GM21390 (cell line): Measurements from ENCODE around the gene UGT1A3.
"Not testable (repeated sequence)": the region's sequence is repeated elsewhere in the genome, so short reads cannot be mapped to it uniquely, and the experiment has no call there.

Experiments
- ATAC-seq: cut with Tn5 transposase; IDR thresholded peaks from one replicate; pipeline ENCODE4 v1.9.1; 2021; ENCODE audit not compliant: unreplicated experiment

Gene UGT1A3

DNA sequence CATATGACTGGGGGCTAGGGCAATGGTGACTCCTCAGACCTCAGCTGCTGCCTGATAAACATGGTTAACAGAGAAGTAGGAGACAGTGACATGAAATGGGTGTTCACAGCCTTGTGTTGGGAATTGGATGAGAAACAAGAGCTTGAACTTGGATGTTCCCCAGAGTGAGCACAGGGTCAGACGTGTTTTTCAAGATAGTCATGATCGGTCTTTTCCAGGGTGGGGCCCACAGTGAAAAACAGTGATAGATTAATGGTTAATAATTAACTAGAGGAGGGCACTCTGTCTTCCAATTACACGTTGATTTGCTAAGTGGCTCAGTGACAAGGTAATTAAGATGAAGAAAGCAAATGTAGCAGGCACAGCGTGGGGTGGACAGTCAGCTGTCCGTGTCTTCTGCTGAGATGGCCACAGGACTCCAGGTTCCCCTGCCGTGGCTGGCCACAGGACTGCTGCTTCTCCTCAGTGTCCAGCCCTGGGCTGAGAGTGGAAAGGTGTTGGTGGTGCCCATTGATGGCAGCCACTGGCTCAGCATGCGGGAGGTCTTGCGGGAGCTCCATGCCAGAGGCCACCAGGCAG is at the start of gene UGT1A3:
TSS of gene UGT1A3 (plus strand) at position 320 of the 579 bp plus-strand sequence. CDS start at position 405, 85 bp downstream.
- no peak for ATAC-seq

DNA sequence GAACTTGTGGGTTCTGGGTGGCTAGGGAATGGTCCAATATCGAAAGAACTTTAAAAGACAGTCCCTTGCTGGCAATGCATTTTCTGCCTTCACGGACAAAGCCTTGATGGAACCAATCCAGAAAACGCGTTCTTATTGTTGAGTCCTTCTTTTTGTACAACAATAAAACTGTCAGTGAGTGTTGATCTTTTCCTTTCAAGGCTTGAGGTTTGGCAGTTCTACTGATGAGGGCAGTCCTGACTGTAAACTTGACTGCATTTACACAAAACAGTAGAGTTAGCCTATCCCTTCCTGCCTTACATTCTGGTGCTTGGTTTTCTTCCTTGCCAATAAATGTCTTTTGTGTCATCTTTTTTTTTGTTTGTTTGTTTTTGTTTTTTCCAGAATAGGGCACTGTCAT is 49.6 kb upstream of the UGT1A3 start:
- ATAC-seq: no peak

DNA sequence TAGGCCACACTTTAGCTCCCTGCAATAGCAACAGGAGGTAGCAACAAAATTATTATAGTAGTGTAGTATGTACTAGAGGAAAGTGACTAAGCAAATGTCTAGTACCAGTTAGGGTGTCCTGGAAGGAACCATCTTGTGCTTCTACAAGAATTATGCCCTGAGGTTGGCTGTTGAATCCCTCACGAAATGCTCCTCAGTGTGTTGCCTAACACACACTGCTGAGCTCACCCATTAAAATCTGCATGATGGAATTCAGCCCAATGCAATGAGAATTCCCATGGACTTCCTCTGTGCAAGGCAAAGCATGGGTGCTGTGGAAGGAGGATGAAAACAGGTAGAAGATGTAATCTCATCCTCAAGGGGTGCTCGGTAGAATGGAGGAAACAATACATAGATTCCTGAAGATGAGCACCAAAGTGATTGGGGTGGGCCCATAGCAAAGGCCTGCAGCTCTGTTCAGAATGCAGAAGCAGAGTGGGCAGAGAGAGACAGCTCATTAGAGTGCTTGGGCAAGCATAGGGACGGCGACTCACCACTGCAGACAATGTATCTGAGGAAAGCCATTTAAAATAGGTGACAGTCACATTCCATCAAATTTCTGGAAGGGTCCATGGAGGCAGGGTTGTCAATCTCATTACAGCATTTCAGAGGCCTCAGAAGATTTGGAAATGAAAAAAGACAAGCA is 48.3 kb upstream of the UGT1A3 start:
- ATAC-seq: no peak

DNA sequence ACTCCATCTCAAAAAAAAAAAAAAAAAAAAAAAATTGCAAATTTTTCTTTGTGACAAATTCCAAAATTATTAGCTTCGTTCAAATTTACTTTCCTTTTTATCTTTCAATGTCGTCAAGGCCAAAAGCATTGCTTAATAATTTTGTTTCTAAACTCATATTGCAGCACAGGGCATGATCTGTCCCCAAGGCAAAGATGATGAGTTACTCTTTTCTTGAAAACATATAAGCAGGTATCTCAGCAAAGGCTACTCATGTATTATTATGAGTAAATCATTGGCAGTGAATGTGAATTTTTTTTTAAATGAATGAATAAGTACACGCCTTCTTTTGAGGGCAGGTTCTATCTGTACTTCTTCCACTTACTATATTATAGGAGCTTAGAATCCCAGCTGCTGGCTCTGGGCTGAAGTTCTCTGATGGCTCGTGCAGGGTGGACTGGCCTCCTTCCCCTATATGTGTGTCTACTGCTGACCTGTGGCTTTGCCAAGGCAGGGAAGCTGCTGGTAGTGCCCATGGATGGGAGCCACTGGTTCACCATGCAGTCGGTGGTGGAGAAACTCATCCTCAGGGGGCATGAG is 47.2 kb upstream of the UGT1A3 start, which contains the start of gene UGT1A7:
TSS of gene UGT1A7 (plus strand) at position 381 of the 579 bp plus-strand sequence. CDS start at position 418, 37 bp downstream.
- ATAC-seq: no peak

- no peak for ATAC-seq
These were observed 44.2 kb upstream of the UGT1A3 start for GRCh38 chr2:233684640-233685039.

DNA sequence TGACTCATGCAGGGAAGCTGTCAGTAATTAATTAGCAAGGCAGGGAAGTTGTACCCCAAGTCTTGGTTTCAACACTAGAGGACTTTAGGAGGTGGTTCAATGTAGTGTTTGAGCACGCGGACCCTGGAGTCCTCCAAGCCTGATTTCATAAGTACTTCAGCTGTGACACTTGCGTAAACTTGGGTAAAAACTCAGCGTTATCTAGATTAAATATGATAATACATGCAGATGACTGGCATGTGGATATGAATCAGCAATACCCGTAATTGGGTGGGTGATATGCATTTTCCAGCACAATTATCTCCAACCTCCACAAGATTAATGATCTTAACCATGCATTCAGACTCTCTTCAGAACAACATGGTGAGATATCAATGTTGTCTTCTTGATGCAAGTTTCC is 41.9 kb upstream of the UGT1A3 start:
- no peak for ATAC-seq

DNA sequence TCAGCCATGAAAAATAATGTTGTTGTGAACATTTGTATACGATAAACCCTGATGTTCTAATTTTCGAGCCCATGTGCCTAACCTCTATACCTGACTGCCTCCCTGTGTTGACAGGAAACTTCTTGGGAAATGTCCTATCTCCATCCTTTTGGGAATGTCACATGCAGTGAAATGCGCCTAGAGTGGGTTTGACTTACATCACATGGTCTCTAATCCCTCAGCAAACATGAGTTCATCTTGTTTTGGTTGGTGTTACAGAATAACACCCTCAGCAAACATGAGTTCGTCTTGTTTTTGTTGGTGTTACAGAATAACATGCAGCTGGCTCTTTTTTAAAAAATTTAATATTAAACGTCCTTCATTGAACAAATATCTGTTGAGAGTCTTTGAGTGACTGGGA is 40.5 kb upstream of the UGT1A3 start:
- ATAC-seq: no peak

DNA sequence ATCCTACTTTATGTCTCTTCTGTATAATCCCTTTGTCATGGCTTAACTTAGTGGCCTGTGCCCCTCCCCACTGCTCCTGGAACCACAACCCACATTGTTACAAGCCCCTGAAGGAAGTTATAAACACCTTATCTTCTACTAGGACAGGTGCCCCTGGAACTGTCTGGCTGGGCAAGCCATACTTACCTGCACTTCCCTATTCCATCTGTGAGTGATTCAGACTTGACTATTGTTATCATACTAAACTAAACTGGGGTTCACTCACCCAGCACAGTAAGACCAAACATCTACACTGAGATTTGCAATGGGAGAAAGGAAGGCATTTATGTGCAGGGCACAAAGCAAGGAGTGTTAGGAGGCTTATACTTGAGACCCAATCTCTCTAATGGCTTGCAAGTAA is 39.8 kb upstream of the UGT1A3 start:
- ATAC-seq: no peak

DNA sequence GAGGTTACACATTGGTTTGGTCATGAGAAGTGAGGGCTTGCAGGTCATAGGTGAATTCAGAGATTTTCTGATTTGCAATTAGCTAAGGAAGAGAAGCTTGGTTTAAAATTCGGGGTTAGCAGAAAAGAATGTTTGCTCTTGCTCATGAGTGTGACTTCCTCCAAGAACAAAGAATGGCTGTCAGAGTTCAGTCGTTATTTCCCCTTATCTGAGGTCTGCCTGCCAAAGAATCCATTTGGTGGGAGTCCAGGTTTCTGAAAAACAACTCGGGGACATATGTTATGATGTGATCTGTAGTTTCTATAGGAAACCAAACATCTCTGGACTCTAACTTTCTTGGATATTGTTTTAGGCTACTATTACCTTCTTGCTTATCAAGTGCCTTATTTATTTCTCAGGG is 39.3 kb upstream of the UGT1A3 start:
- ATAC-seq: no peak

- no peak for ATAC-seq
These were observed 38.4 kb upstream of the UGT1A3 start for GRCh38 chr2:233690444-233690843.

GRCh38 chr2:233691443-233692433 is 37.1 kb upstream of the UGT1A3 start:
- no peak for ATAC-seq

DNA sequence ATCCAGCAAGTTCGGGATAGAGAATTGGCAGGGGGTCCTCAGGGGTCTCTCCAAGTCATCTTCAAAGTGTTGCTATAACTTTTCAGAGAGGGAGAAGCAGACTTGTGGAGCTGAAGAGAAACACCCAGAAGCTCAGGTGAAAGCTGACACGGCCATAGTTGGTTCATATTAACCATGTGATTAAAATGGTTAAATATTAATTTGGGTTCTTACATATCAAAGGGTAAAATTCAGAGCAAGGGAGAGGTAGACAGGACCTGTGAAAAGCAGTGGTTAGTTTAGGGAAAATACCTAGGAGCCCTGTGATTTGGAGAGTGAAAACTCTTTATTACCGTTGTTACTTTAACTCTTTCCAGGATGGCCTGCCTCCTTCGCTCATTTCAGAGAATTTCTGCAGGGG is 36.2 kb upstream of the UGT1A3 start, which contains the start of gene UGT1A6:
TSS of gene UGT1A6 (plus strand) at position 243 of the 400 bp plus-strand sequence. CDS start at position 358, 115 bp downstream.
- ATAC-seq: no peak

GRCh38 chr2:233693963-233694362 is 34.9 kb upstream of the UGT1A3 start:
- ATAC-seq: no peak

DNA sequence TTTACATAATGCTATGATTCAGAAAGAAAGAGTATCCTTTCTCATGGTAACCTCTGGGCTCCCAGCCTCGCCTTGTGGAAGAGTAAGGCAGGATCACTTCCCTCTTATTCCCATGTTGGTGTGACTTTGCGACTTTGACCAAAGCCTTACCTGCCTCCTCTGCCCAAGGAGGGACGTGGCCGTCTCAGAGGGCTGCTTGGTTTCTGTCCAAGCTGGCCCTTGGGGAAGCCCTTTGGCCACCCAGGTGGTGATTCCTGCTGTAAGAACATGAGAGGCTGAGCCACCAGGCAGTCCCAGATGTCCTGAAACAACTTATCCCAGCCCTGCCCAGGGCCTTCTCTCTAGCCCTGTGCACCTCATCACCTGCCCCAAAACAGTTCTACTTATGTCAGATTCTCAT is 30.1 kb upstream of the UGT1A3 start:
- ATAC-seq: no peak

- ATAC-seq: no peak
These were observed 29.3 kb upstream of the UGT1A3 start for GRCh38 chr2:233699424-233700027.

GRCh38 chr2:233700028-233700635 is 28.7 kb upstream of the UGT1A3 start:
- ATAC-seq: no peak

- not testable (repeated sequence) for ATAC-seq
These were observed 28.0 kb upstream of the UGT1A3 start for GRCh38 chr2:233700842-233701241.

DNA sequence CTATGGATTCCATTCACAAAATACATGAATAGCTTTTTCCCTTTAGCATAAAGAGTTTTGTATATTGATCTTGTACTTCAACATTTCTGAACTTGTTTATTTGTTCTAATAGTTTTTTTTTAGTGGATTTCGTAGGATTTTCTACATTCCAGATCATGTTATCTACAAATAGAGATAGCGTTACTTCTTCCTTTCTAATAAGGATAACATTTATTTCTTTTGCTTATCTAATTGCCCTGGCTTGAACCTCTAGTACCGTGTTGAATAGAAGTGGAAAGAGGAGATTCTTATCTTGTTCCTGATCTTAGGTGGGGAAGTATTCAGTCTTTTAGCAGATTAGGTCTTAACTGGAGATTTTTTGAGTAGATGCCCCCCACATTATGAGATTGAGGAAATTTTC is 26.6 kb upstream of the UGT1A3 start:
- ATAC-seq: no peak

- ATAC-seq: no peak
These were observed 22.8 kb upstream of the UGT1A3 start for GRCh38 chr2:233705911-233706506.

- no peak for ATAC-seq
These were observed 22.1 kb upstream of the UGT1A3 start for GRCh38 chr2:233706720-233707119.
